ENCODE measurements around the gene RAD51B.

DNA sequence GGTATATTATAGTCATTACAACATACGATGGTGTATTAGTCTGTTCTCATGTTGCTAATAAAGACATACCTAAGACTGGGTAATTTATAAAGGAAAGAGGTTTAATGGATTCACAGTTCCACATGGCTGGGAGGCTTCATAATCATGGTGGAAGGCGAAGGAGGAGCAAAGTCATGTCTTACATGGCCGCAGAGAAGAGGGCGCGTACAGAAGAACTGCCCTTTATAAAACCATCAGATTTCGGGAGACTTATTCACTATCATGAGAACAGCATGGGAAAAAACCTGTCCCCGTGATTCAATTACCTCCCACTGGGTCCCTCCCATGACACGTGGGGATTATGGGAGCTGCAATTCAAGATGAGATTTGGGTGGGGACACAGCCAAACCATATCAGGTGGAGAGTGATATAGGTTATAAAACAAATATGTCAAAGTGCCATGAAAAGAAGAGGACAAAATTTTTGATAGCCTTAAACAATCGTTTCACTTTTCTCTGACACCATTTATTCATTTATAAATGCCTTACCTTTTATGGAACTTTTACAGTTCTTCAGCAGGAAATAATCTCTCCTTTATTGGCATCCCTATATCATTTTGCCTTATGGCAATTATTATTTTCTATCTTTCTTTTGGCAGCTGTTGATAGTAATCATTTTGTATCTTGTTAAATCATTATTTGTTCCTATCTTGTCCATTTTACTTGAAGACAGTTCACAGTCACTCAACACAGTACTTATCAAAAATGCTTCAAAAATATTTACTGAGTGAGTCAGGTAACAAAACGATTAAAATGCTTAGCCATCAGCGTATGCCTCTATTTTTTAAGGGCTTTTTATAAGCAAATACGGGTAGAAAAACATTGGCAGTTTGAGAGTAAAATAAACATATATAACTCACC is 196.0 kb downstream of the RAD51B start:
- TF ChIP-seq, protein P1, sequence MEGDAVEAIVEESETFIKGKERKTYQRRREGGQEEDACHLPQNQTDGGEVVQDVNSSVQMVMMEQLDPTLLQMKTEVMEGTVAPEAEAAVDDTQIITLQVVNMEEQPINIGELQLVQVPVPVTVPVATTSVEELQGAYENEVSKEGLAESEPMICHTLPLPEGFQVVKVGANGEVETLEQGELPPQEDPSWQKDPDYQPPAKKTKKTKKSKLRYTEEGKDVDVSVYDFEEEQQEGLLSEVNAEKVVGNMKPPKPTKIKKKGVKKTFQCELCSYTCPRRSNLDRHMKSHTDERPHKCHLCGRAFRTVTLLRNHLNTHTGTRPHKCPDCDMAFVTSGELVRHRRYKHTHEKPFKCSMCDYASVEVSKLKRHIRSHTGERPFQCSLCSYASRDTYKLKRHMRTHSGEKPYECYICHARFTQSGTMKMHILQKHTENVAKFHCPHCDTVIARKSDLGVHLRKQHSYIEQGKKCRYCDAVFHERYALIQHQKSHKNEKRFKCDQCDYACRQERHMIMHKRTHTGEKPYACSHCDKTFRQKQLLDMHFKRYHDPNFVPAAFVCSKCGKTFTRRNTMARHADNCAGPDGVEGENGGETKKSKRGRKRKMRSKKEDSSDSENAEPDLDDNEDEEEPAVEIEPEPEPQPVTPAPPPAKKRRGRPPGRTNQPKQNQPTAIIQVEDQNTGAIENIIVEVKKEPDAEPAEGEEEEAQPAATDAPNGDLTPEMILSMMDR (IDR thresholded peaks at IDR 0.05): no peak
- no peak for TF ChIP-seq POLR2A (IDR thresholded peaks at IDR 0.05)

Measured in thyroid gland (tissue), 4 donors.